ENCODE data around the gene PCYT1B. TPM values are rescaled to one million over a fixed set of nuclear protein-coding genes. Genes with fewer than 3 reads are reported as not detected.

The PCYT1B gene
- total RNA-seq, result 10 to 100 TPM in 1 of 4 donors, 1 to 10 TPM in 3; 5.8 to 11.7 (median 9.5) TPM

- 27% methylated on average over 23 of the region's 24 CpGs for WGBS
- Histone ChIP-seq H3K27me3 (no peaks in the 10 kb centered on the region), H3K4me3 (peak within 1 kb of the TSS; percentile 44 to 51 (median 50)), H3K36me3 (no peaks in the 10 kb centered on the region), H3K9me3 (no peaks in the 10 kb centered on the region), H3K27ac (replicated peaks in 1 of 4) (peak within 1 kb of the TSS; percentile 24 to 69 (median 58)), H3K4me1 (peaks cover 0 to 6% (median 5%) of the 10 kb centered on the region in 4 donors)
- TF ChIP-seq POLR2AphosphoS5 (IDR thresholded peaks at IDR 0.05), result peak in 1 of 2 donors; percentile 10
- TF ChIP-seq EP300 (IDR thresholded peaks at IDR 0.05), result no peak
- no peak for TF ChIP-seq POLR2A (IDR thresholded peaks at IDR 0.05; ENCODE audit: low read depth)
- intact Hi-C loops (cut with DNase I), result no loop called here
- DNase-seq (ENCODE audit: extremely low spot score), result peak; percentile 93
These were observed at the start of gene PCYT1B for GRCh38 chrX:24647257-24648058. PCYT1B (minus strand) TSS chrX:24647347; CDS start chrX:24647105, 242 bp downstream.

DNA sequence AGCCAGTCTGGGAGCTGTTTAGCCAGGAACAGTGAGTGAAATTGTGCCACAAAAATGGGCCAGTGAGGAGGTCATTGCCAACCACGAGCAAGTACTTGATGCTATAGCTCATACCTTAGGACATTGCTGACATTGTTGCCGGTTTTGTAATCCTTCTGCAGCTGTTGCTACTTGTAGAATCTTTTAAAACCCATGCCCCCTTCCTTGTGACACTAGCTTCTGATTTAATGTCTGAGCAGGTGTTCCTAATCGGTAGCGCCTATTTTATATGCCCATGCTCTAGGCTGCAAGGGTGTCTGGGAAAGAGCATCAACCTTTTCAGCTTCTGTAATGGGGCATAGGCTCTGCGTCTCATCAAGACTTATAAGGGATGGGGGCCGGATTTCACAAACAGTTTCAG is 49.1 kb upstream of the PCYT1B start:
- WGBS, result 71% methylated on average over 6 of the region's 6 CpGs
- Histone ChIP-seq H3K4me3 (no peak overlapping the region), H3K27me3 (no peaks in the 10 kb centered on the region), H3K27ac (replicated peaks in 1 of 4) (no peak overlapping the region), H3K4me1 (peaks cover 0 to 15% (median 12%) of the 10 kb centered on the region in 4 donors), H3K36me3 (peaks cover 0 to 17% (median 5%) of the 10 kb centered on the region in 4 donors), H3K9me3 (no peaks in the 10 kb centered on the region)
- no peak for TF ChIP-seq POLR2AphosphoS5 (IDR thresholded peaks at IDR 0.05)
- no peak for DNase-seq (ENCODE audit: extremely low spot score)
- intact Hi-C loops (cut with DNase I), result no loop called here

DNA sequence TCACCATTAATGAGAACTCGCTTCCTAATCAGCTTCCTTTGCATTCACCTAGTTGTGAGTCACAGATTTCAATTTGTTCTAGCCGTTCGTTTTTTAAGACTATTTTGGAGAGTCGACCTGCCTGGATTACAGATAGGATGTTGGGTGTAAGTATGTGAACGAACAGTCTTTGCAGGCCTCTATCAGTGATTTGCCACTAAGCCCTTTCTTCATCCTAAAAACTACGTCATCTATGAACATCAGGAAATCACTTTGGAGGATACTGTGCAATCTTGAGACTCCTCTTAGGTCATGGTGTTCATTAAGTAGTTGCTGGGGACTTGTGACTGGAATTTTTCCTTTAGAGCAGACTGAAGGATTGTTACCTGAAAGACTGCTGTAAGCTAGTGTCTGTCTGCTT is 47.7 kb upstream of the PCYT1B start:
- intact Hi-C loops (cut with DNase I), result no loop called here
- peak overlapping the region in 1 of 4 donors; percentile 69 for H3K4me3 ChIP-seq
- H3K9me3 ChIP-seq, result no peaks in the 10 kb centered on the region
- H3K27me3 ChIP-seq, result no peaks in the 10 kb centered on the region
- WGBS, result 58% methylated on average over 6 of the region's 6 CpGs
- no peak for TF ChIP-seq EP300 (IDR thresholded peaks at IDR 0.05)
- no peak for DNase-seq (ENCODE audit: extremely low spot score)
- peaks cover 0 to 5% (median under 1%) of the 10 kb centered on the region in 4 donors for H3K36me3 ChIP-seq
- H3K27ac ChIP-seq (replicated peaks in 1 of 4), result no peak overlapping the region
- H3K4me1 ChIP-seq, result peaks cover 0 to 15% (median 12%) of the 10 kb centered on the region in 4 donors

DNA sequence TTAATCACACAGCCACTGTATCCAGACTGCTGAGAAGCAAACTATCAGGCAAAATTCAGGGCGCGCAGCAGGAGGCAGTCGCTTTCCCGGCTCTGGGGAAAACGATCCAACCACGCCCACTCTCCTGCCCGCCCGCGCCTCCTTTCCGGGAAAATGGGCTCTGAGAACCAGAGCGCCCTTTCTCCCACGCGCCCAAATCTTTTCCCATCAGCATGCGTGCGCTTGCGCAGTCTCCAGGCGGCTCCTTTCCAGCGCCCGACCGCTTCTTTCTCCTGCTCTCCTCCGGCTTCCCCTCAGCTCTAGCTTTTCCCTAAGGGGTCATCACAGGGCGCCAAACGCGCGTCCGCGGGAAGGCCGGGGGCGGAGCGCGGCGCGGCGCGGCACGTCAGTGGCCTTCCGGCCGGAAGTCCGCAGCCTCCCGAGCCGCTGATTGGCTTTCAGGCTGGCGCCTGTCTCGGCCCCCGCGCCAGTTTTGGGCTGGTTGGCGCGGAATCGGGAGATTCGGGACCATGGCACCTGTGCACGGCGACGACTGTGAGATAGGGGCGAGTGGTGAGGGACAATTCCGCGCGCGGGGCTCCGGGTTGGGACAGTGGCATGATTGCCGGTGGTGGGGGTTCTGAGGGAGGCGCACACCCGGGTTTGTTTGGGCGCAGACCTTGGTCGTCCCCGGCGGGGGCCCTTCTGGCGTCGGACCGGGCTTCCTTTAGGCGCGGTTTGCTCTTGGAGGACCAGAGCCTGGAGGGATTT is 46.5 kb upstream of the PCYT1B start, which contains the start of gene POLA1:
Gene POLA1 (plus strand): TSS at position 466 of the 750 bp plus-strand sequence. CDS start 44 bp downstream, at position 510.
- peak; percentile 95 for DNase-seq (ENCODE audit: extremely low spot score)
- intact Hi-C loops (cut with DNase I), result no loop called here
- Histone ChIP-seq H3K4me1 (peaks cover 0 to 15% (median 12%) of the 10 kb centered on the region in 4 donors), H3K4me3 (peak within 1 kb of the TSS; percentile 64 to 69 (median 66)), H3K27me3 (no peaks in the 10 kb centered on the region), H3K9me3 (no peaks in the 10 kb centered on the region), H3K36me3 (no peaks in the 10 kb centered on the region), H3K27ac (replicated peaks in 1 of 4) (peak within 1 kb of the TSS; percentile 78 to 90 (median 86))
- 53% methylated on average over 36 of the region's 70 CpGs for WGBS
- TF ChIP-seq EP300 (IDR thresholded peaks at IDR 0.05) (no peak), POLR2A (IDR thresholded peaks at IDR 0.05; ENCODE audit: low read depth) (no peak), POLR2AphosphoS5 (IDR thresholded peaks at IDR 0.05) (peak in 1 of 2 donors; percentile 51)
- TF ChIP-seq, protein P1, sequence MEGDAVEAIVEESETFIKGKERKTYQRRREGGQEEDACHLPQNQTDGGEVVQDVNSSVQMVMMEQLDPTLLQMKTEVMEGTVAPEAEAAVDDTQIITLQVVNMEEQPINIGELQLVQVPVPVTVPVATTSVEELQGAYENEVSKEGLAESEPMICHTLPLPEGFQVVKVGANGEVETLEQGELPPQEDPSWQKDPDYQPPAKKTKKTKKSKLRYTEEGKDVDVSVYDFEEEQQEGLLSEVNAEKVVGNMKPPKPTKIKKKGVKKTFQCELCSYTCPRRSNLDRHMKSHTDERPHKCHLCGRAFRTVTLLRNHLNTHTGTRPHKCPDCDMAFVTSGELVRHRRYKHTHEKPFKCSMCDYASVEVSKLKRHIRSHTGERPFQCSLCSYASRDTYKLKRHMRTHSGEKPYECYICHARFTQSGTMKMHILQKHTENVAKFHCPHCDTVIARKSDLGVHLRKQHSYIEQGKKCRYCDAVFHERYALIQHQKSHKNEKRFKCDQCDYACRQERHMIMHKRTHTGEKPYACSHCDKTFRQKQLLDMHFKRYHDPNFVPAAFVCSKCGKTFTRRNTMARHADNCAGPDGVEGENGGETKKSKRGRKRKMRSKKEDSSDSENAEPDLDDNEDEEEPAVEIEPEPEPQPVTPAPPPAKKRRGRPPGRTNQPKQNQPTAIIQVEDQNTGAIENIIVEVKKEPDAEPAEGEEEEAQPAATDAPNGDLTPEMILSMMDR (IDR thresholded peaks at IDR 0.05), result peak in 1 of 3 experiments; percentile 23

DNA sequence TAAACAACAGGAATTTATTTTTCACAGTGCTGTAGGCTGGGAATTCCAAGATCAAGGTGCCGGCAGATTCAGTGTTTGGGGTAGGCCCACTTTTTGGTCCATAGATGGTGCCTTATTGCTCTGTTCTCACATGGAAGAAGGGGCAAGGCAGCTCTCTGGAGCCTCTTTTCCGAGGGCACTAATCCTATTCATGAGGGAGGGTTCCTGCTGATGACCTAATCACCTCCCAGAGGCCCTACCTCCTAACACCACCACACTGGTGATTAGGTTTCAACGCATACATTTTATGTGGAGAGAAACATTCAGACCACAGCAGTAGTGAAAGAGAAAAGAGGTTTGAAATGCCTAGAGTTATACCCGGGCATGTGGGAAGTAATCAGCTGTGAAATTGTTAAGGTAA is 45.2 kb upstream of the PCYT1B start:
- Histone ChIP-seq H3K4me1 (peaks cover 0 to 15% (median 12%) of the 10 kb centered on the region in 4 donors), H3K27me3 (no peaks in the 10 kb centered on the region), H3K9me3 (no peaks in the 10 kb centered on the region), H3K36me3 (no peaks in the 10 kb centered on the region), H3K4me3 (no peak overlapping the region), H3K27ac (replicated peaks in 1 of 4) (no peak overlapping the region)
- DNase-seq (ENCODE audit: extremely low spot score), result no peak
- intact Hi-C loops (cut with DNase I), result no loop called here
- no peak for TF ChIP-seq POLR2A (IDR thresholded peaks at IDR 0.05; ENCODE audit: low read depth)
- 75% methylated on average over 4 of the region's 4 CpGs for WGBS

DNA sequence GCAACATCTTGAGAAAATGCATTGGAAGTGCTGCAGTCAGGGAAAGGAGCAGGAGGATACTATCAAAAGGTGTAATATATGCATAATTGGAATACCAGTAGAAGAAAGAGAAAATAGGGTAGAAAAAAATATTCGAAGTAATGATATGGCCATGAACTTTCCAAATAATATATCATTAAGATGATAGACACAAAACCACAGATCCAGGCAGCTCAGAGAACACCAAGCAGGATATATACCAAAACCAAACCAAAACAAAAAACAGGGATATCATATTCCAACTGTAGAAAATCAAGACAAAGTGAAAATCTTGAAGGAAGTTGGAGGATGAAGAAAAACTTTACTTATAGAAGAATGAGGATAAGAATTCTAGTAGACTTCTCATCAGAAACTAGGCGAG is 36.9 kb upstream of the PCYT1B start:
- Histone ChIP-seq H3K27me3 (no peaks in the 10 kb centered on the region), H3K4me3 (no peak overlapping the region), H3K36me3 (no peaks in the 10 kb centered on the region), H3K27ac (replicated peaks in 1 of 4) (no peak overlapping the region), H3K9me3 (no peaks in the 10 kb centered on the region), H3K4me1 (no peaks in the 10 kb centered on the region)
- TF ChIP-seq, protein P1 (IDR thresholded peaks at IDR 0.05), result no peak
- no peak for TF ChIP-seq POLR2AphosphoS5 (IDR thresholded peaks at IDR 0.05)
- no peak for TF ChIP-seq EP300 (IDR thresholded peaks at IDR 0.05)
- no peak for TF ChIP-seq POLR2A (IDR thresholded peaks at IDR 0.05; ENCODE audit: low read depth)
- 77% methylated on average over 2 of the region's 2 CpGs for WGBS
- no peak for DNase-seq (ENCODE audit: extremely low spot score)
- intact Hi-C loops (cut with DNase I), result no loop called here
